ENCODE data around the gene CFAP299. TPM values are rescaled to one million over a fixed set of nuclear protein-coding genes. Genes with fewer than 3 reads are reported as not detected.
"Not testable (repeated sequence)": the region's sequence is repeated elsewhere in the genome, so short reads cannot be mapped to it uniquely, and the experiment has no call there.

CFAP299 gene
- total RNA-seq, 2 donors from 2014 or later, result not detected

GRCh38 chr4:80340036-80340435 is 4.5 kb downstream of the CFAP299 start:
- Histone ChIP-seq H3K4me3 (no peak overlapping the region), H3K4me1 (ENCODE audit: control insufficient read depth in 1 of 2, low read depth in 2 of 2) (peaks cover 0 to 10% of the 10 kb centered on the region in 2 donors), H3K27me3 (replicated peaks; ENCODE audit: insufficient read depth) (no peaks in the 10 kb centered on the region), H3K27ac (no peak overlapping the region), H3K36me3 (no peaks in the 10 kb centered on the region), H3K9me3 (no peaks in the 10 kb centered on the region)
- no peak for ATAC-seq (ENCODE audit: insufficient number of reproducible peaks, low FRiP score, low read depth)
- no peak for DNase-seq (ENCODE audit: low spot score)
- no peak for TF ChIP-seq CTCF (IDR thresholded peaks at IDR 0.05)

- not testable (repeated sequence) for H3K9me3 ChIP-seq; H3K27me3 ChIP-seq (replicated peaks; ENCODE audit: insufficient read depth); H3K4me3 ChIP-seq; H3K36me3 ChIP-seq; H3K27ac ChIP-seq; DNase-seq (ENCODE audit: low spot score); H3K4me1 ChIP-seq (ENCODE audit: control insufficient read depth in 1 of 2, low read depth in 2 of 2); ATAC-seq (ENCODE audit: insufficient number of reproducible peaks, low FRiP score, low read depth)
These were observed 7.2 kb downstream of the CFAP299 start for GRCh38 chr4:80342684-80343083.

GRCh38 chr4:80343887-80344286 is 8.4 kb downstream of the CFAP299 start:
- no peak for DNase-seq (ENCODE audit: low spot score)
- H3K36me3 ChIP-seq, result no peaks in the 10 kb centered on the region
- H3K9me3 ChIP-seq, result no peaks in the 10 kb centered on the region
- TF ChIP-seq CTCF (IDR thresholded peaks at IDR 0.05), result no peak
- no peaks in the 10 kb centered on the region for H3K4me1 ChIP-seq (ENCODE audit: control insufficient read depth in 1 of 2, low read depth in 2 of 2)
- no peak for ATAC-seq (ENCODE audit: insufficient number of reproducible peaks, low FRiP score, low read depth)
- no peak overlapping the region for H3K4me3 ChIP-seq
- no peaks in the 10 kb centered on the region for H3K27me3 ChIP-seq (replicated peaks; ENCODE audit: insufficient read depth)
- no peak overlapping the region for H3K27ac ChIP-seq

- no peak for TF ChIP-seq CTCF (IDR thresholded peaks at IDR 0.05)
- Histone ChIP-seq H3K27ac (no peak overlapping the region), H3K9me3 (no peaks in the 10 kb centered on the region), H3K36me3 (no peaks in the 10 kb centered on the region), H3K4me1 (ENCODE audit: control insufficient read depth in 1 of 2, low read depth in 2 of 2) (no peaks in the 10 kb centered on the region), H3K27me3 (replicated peaks; ENCODE audit: insufficient read depth) (no peaks in the 10 kb centered on the region), H3K4me3 (no peak overlapping the region)
- no peak for ATAC-seq (ENCODE audit: insufficient number of reproducible peaks, low FRiP score, low read depth)
- no peak for DNase-seq (ENCODE audit: low spot score)
These were observed 24.6 kb downstream of the CFAP299 start for GRCh38 chr4:80360084-80360483.

- Histone ChIP-seq H3K36me3 (no peaks in the 10 kb centered on the region), H3K27me3 (replicated peaks; ENCODE audit: insufficient read depth) (no peaks in the 10 kb centered on the region), H3K9me3 (no peaks in the 10 kb centered on the region), H3K27ac (no peak overlapping the region), H3K4me3 (no peak overlapping the region), H3K4me1 (ENCODE audit: control insufficient read depth in 1 of 2, low read depth in 2 of 2) (no peaks in the 10 kb centered on the region)
- DNase-seq (ENCODE audit: low spot score), result no peak
- no peak for ATAC-seq (ENCODE audit: insufficient number of reproducible peaks, low FRiP score, low read depth)
- no peak for TF ChIP-seq CTCF (IDR thresholded peaks at IDR 0.05)
These were observed 25.4 kb downstream of the CFAP299 start for GRCh38 chr4:80360900-80361299.

- no peak for ATAC-seq (ENCODE audit: insufficient number of reproducible peaks, low FRiP score, low read depth)
These were observed 25.9 kb downstream of the CFAP299 start for GRCh38 chr4:80361329-80361900.

More at GRCh38 chr4:80361329-80361900, 25.9 kb downstream of the CFAP299 start:
- no peak for TF ChIP-seq CTCF (IDR thresholded peaks at IDR 0.05)
- Histone ChIP-seq H3K4me3 (no peak overlapping the region), H3K9me3 (no peaks in the 10 kb centered on the region), H3K27ac (no peak overlapping the region), H3K36me3 (no peaks in the 10 kb centered on the region), H3K4me1 (ENCODE audit: control insufficient read depth in 1 of 2, low read depth in 2 of 2) (no peaks in the 10 kb centered on the region), H3K27me3 (replicated peaks; ENCODE audit: insufficient read depth) (no peaks in the 10 kb centered on the region)
- no peak for DNase-seq (ENCODE audit: low spot score)
